Activated naive CD4-positive, alpha-beta T cell treated with anti-CD3 and anti-CD28 coated beads, Interleukin-2, amount 10 ng/mL, durations not matched to agents 7 days and 5 days (primary cell): Measurements from ENCODE around the gene RAD51B.
A peak's percentile ranks its signal among the peaks of the same experiment; 100 is the strongest.

ENCODE experiments used
- CTCF ChIA-PET: fragments of 350-600 bp; sonication (Branson Sonifier 250); formaldehyde crosslinking; loops from one replicate; lab custom pipeline; 2021; ENCODE audit warnings: antibody characterized with exemption; lab: Charles Lee
- DNase-seq: peaks from one replicate; pipeline ENCODE4 v3.0.0-alpha.2; 2020
- H3K27ac Mint-ChIP-seq: one replicate; pipeline ENCODE4 v1.8.0; 2021; ENCODE audit warnings: mild to moderate bottlenecking, moderate library complexity, mixed read lengths
- H3K27me3 Mint-ChIP-seq: one replicate; pipeline ENCODE4 v1.8.0; 2021; ENCODE audit warnings: mild to moderate bottlenecking, mixed read lengths
- H3K36me3 Mint-ChIP-seq: one replicate; pipeline ENCODE4 v1.8.0; 2021; ENCODE audit warnings: mixed read lengths
- H3K4me1 Mint-ChIP-seq: one replicate; pipeline ENCODE4 v1.8.0; 2021; ENCODE audit warnings: mixed read lengths
- H3K4me3 Mint-ChIP-seq: one replicate; pipeline ENCODE4 v1.8.0; 2021; ENCODE audit warnings: mild to moderate bottlenecking, moderate library complexity, mixed read lengths
- H3K9me3 Mint-ChIP-seq: one replicate; pipeline ENCODE4 v1.8.0; 2021; ENCODE audit warnings: mixed read lengths

RAD51B gene

DNA sequence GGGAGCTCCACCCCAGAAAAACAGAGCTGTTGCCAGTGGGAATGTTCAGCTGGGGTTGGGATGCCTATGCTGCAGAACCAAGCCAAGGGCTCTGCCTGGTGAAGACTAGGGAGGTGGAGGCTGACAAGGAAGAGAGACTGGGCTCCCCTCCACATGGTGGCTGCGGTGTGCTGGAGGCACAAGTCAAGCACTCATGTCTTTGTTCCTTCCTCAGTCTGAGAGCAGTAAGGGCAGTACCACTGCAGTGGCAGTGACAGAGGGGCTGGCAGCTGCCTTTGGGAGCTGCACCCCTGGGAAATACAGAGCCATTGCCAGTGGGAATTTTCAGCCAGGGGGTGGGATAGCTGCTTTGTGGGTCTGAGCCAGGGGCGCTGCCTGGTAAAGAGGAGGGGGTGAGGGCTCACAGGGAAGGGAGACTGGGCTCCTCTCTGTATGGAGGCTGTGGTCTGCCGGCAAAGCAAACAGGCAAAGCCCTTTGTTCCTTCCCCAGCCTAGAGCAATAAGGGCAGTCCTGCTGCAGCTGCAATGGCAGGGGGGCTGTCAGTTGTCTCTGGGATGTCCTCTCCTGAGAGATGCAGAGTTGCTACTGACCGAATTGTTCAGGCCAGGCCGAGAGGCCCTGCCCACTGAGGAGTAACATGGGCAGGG is 255.9 kb downstream of the RAD51B start:
- H3K4me3 Mint-ChIP-seq = no peak overlapping the region
- peaks cover 27% of the 10 kb centered on the region for H3K9me3 Mint-ChIP-seq
- H3K36me3 Mint-ChIP-seq = peaks cover 6% of the 10 kb centered on the region
- no peaks in the 10 kb centered on the region for H3K27me3 Mint-ChIP-seq
- no peaks in the 10 kb centered on the region for H3K4me1 Mint-ChIP-seq
- peak overlapping the region; percentile 64 for H3K27ac Mint-ChIP-seq
- DNase-seq = no peak
- CTCF ChIA-PET = interaction anchor here (1.0 kb wide), 1 partner anchor 744 kb away, joined by 3 read pairs; no protein-coding TSS in a partner anchor

DNA sequence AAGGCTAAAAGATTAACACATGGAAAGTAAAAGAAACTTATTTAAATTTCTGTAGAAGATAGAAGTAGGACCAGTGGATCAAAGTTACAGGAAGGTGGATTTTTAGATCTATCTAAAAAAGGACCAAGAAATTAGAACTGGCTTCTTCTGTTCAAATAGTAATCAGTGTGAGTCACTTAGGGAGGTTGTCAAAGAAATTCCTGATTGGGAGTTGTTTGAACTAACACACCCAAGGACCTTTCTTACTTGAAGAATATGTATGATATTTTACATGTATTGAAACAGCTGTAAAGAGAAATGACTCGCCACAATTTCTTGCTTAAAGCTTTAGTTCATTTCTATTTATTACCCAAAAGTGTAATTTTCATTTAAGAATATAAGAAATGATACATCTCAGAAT is 256.9 kb downstream of the RAD51B start:
- Mint-ChIP-seq H3K9me3 (peaks cover 21% of the 10 kb centered on the region), H3K4me1 (no peaks in the 10 kb centered on the region), H3K27ac (no peak overlapping the region), H3K27me3 (no peaks in the 10 kb centered on the region), H3K4me3 (no peak overlapping the region), H3K36me3 (peaks cover 6% of the 10 kb centered on the region)
- CTCF ChIA-PET = no interaction called here
- DNase-seq = no peak

DNA sequence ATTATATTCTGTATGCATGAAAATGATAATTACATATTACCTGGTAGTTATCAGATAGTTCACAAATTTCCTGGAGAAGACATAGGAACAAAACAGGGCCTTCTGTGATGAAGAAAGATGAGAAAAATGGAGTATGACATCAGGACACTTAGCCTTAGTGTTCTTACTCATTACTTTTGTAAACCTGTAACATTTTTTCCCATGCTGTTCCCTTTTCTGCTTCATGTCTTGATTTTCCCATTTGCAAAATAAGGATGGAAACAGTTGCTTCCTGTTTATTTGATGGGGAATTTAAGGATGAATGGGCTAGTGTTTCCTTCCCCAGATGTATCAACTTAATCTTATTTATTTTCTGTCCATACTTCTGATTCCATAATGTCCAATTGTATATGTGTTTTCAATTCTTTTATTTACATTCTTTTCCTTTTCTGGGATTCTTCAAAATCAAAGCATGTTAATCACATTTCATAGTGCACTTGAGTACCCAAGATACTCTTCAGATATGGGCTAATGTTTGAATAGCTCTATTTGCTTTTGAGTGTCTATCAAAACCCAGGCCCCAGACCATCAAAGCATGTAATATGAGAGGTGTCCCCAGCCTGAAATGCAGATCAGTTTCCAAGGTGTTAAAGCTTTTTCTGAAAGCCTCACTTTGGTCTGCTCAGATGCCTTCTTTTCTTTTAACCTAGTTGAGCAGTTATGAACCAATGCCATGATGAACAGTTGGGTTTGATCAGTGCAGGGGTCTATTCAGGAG is 260.5 kb downstream of the RAD51B start:
- Mint-ChIP-seq H3K4me3 (no peak overlapping the region), H3K9me3 (no peaks in the 10 kb centered on the region), H3K36me3 (no peaks in the 10 kb centered on the region), H3K27ac (no peak overlapping the region), H3K4me1 (no peaks in the 10 kb centered on the region), H3K27me3 (no peaks in the 10 kb centered on the region)
- CTCF ChIA-PET = interaction anchor here (0.8 kb wide), 1 partner anchor 40 kb away, joined by 3 read pairs; no protein-coding TSS in a partner anchor
- no peak for DNase-seq

DNA sequence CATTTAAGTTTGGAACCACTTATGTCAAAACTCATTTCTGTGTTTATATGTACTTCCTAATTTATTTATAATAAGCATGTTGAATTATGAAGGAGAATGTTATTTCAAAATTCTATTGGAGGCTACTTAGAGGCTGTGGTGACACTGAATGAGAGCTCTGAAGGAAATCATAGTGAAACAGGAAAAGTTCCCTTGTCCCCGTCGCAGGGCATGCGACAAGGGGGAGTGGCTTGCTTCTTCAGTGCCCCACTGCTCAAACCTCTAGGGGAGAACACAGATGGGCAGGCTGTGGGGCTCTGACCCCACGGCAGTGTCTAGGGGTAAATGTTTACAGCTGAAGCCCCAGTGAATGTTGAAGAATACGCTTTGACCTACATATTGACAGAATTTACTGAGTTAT is 261.9 kb downstream of the RAD51B start:
- DNase-seq = no peak
- CTCF ChIA-PET = interaction anchor here (0.6 kb wide), 1 partner anchor 1947 kb away, joined by 3 read pairs; no protein-coding TSS in a partner anchor
- H3K27me3 Mint-ChIP-seq = no peaks in the 10 kb centered on the region
- H3K27ac Mint-ChIP-seq = no peak overlapping the region
- H3K4me1 Mint-ChIP-seq = no peaks in the 10 kb centered on the region
- no peak overlapping the region for H3K4me3 Mint-ChIP-seq
- no peaks in the 10 kb centered on the region for H3K36me3 Mint-ChIP-seq
- H3K9me3 Mint-ChIP-seq = no peaks in the 10 kb centered on the region

- H3K27me3 Mint-ChIP-seq = no peaks in the 10 kb centered on the region
- no peaks in the 10 kb centered on the region for H3K4me1 Mint-ChIP-seq
- H3K4me3 Mint-ChIP-seq = no peak overlapping the region
- no peak overlapping the region for H3K27ac Mint-ChIP-seq
- CTCF ChIA-PET = no interaction called here
- no peak for DNase-seq
- H3K36me3 Mint-ChIP-seq = no peaks in the 10 kb centered on the region
- no peaks in the 10 kb centered on the region for H3K9me3 Mint-ChIP-seq
Observed at GRCh38 chr14:68082698-68083291, 263.2 kb downstream of the RAD51B start.

- H3K36me3 Mint-ChIP-seq = no peaks in the 10 kb centered on the region
- no peak overlapping the region for H3K27ac Mint-ChIP-seq
- H3K4me3 Mint-ChIP-seq = no peak overlapping the region
- H3K4me1 Mint-ChIP-seq = peaks cover 2% of the 10 kb centered on the region
- H3K9me3 Mint-ChIP-seq = no peaks in the 10 kb centered on the region
- H3K27me3 Mint-ChIP-seq = no peaks in the 10 kb centered on the region
- DNase-seq = no peak
- CTCF ChIA-PET = no interaction called here
Observed at GRCh38 chr14:68084256-68084655, 264.7 kb downstream of the RAD51B start.

- DNase-seq = no peak
- H3K4me1 Mint-ChIP-seq = peaks cover 2% of the 10 kb centered on the region
Observed at GRCh38 chr14:68085742-68086141, 266.2 kb downstream of the RAD51B start.

DNA sequence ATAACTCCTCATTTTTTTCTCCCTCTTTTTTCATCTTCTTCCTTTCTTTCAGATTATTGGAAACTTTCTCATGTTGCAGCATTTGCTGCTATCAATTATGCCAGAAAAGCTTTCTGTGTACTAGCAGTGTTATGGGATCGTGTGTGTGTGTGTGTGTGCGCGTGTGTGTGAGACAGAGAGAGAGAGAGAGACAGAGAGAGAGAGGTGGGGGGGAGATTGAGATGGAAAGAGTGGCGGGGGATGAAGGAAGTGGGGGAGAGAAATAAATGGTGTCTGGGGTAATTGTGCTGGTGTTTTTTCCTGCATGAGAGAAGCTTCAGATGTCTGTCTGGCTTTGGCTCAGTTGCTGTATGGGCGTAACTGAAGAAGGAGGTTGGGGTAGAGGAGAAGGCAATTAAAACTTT is 268.9 kb downstream of the RAD51B start:
- CTCF ChIA-PET = no interaction called here
- Mint-ChIP-seq H3K36me3 (no peaks in the 10 kb centered on the region), H3K27ac (no peak overlapping the region), H3K9me3 (peaks cover 2% of the 10 kb centered on the region), H3K4me3 (no peak overlapping the region), H3K4me1 (peaks cover 2% of the 10 kb centered on the region), H3K27me3 (no peaks in the 10 kb centered on the region)
- DNase-seq = no peak

More at GRCh38 chr14:68085742-68086141, 266.2 kb downstream of the RAD51B start:
- CTCF ChIA-PET = no interaction called here
- H3K36me3 Mint-ChIP-seq = no peaks in the 10 kb centered on the region
- H3K27ac Mint-ChIP-seq = no peak overlapping the region
- H3K27me3 Mint-ChIP-seq = no peaks in the 10 kb centered on the region
- H3K4me3 Mint-ChIP-seq = no peak overlapping the region
- no peaks in the 10 kb centered on the region for H3K9me3 Mint-ChIP-seq

GRCh38 chr14:68089146-68089731 is 269.7 kb downstream of the RAD51B start:
- no peaks in the 10 kb centered on the region for H3K27me3 Mint-ChIP-seq
- CTCF ChIA-PET = interaction anchor here (1.5 kb wide), 1 partner anchor 145 kb away, joined by 3 read pairs; no protein-coding TSS in a partner anchor
- H3K9me3 Mint-ChIP-seq = peaks cover 2% of the 10 kb centered on the region
- no peak overlapping the region for H3K4me3 Mint-ChIP-seq
- peaks cover 2% of the 10 kb centered on the region for H3K4me1 Mint-ChIP-seq
- no peaks in the 10 kb centered on the region for H3K36me3 Mint-ChIP-seq
- no peak overlapping the region for H3K27ac Mint-ChIP-seq
- no peak for DNase-seq

GRCh38 chr14:68094158-68094557 is 274.6 kb downstream of the RAD51B start:
- Mint-ChIP-seq H3K4me3 (no peak overlapping the region), H3K27me3 (no peaks in the 10 kb centered on the region), H3K9me3 (peaks cover 3% of the 10 kb centered on the region), H3K36me3 (peaks cover 2% of the 10 kb centered on the region), H3K4me1 (no peaks in the 10 kb centered on the region), H3K27ac (no peak overlapping the region)
- CTCF ChIA-PET = no interaction called here
- no peak for DNase-seq

- no peak for DNase-seq
- no peaks in the 10 kb centered on the region for H3K4me1 Mint-ChIP-seq
- H3K9me3 Mint-ChIP-seq = peaks cover 5% of the 10 kb centered on the region
- CTCF ChIA-PET = no interaction called here
- no peak overlapping the region for H3K27ac Mint-ChIP-seq
- H3K27me3 Mint-ChIP-seq = no peaks in the 10 kb centered on the region
- no peak overlapping the region for H3K4me3 Mint-ChIP-seq
- H3K36me3 Mint-ChIP-seq = peaks cover 7% of the 10 kb centered on the region
Observed at GRCh38 chr14:68094752-68095151, 275.2 kb downstream of the RAD51B start.

DNA sequence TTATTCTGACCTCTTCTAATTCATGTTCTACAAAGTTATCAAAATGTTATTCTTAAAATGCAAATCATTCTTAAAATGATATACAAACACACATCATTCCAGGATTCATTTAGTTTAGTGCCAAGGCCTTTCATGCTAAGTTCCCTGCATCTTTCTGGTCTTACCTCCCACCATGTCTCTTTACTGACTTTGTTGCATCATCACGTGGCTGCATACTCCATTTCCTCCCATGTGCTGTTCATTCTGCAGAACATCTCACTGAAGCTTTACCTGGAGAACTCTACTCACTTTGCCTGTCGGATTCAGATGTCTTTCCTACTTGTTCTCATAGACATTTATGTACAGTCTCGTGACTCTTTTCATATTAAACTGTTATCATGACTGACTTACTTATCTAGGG is 278.1 kb downstream of the RAD51B start:
- Mint-ChIP-seq H3K4me3 (no peak overlapping the region), H3K9me3 (peaks cover 27% of the 10 kb centered on the region), H3K27me3 (no peaks in the 10 kb centered on the region), H3K4me1 (no peaks in the 10 kb centered on the region), H3K27ac (no peak overlapping the region), H3K36me3 (peaks cover 18% of the 10 kb centered on the region)
- no peak for DNase-seq
- CTCF ChIA-PET = no interaction called here

DNA sequence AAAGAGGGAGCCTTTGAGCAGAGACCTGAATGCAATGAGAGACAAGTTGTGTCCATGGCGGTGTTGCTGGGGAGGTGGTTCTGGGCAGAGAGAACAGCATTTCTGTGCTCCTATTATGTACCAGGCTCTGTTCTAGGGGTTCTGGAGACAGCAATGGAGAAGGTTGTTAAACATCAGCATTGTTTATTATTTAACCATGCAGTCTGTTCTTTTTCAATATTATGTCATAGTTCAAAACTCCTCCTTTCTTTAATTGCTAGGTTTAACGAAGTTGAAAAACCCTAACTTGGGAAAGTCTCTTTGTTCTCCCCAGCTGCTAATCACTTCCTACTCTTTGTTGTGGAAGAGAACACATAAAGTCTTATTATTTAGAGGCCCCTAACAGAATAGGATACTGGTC is 279.3 kb downstream of the RAD51B start:
- no peak for DNase-seq
- H3K9me3 Mint-ChIP-seq = peaks cover 30% of the 10 kb centered on the region
- H3K4me1 Mint-ChIP-seq = no peaks in the 10 kb centered on the region
- H3K4me3 Mint-ChIP-seq = no peak overlapping the region
- CTCF ChIA-PET = no interaction called here
- H3K36me3 Mint-ChIP-seq = peaks cover 18% of the 10 kb centered on the region
- H3K27me3 Mint-ChIP-seq = no peaks in the 10 kb centered on the region
- no peak overlapping the region for H3K27ac Mint-ChIP-seq

- CTCF ChIA-PET = no interaction called here
- Mint-ChIP-seq H3K4me3 (no peak overlapping the region), H3K36me3 (peaks cover 18% of the 10 kb centered on the region)
Observed at GRCh38 chr14:68099495-68100045, 280.0 kb downstream of the RAD51B start.

More at GRCh38 chr14:68099495-68100045, 280.0 kb downstream of the RAD51B start:
- no peak for DNase-seq
- Mint-ChIP-seq H3K9me3 (peaks cover 30% of the 10 kb centered on the region), H3K4me1 (no peaks in the 10 kb centered on the region), H3K27ac (no peak overlapping the region), H3K27me3 (no peaks in the 10 kb centered on the region)
